Neural cell (in vitro differentiated cells): Measurements from ENCODE around the gene GALNT13. TPM values are rescaled to one million over a fixed set of nuclear protein-coding genes. Genes with fewer than 3 reads are reported as not detected.

Experiments used
- H2AFZ ChIP-seq: fragments of 200-600, 300-800 bp; sonication (generic), shearing (Covaris generic); 2 replicates; pipeline ENCODE4 v1.6.0; 2014; ENCODE audit warnings: low read depth, mild to moderate bottlenecking, antibody characterized with exemption, low read length, moderate library complexity
- H3F3A ChIP-seq: fragments of 200-600 bp; shearing (Covaris generic); 2 replicates; pipeline ENCODE4 v1.6.1; 2016; ENCODE audit warnings: mild to moderate bottlenecking, moderate library complexity, mixed read lengths, antibody characterized with exemption, low read length; ENCODE audit not compliant: insufficient read depth, poor library complexity, severe bottlenecking
- H3K27ac ChIP-seq: fragments of 200-600, 300-800 bp; sonication (generic), shearing (Covaris generic); 2 replicates; pipeline ENCODE4 v1.5.1; 2014; ENCODE audit warnings: mild to moderate bottlenecking, low read length, moderate library complexity
- H3K27me3 ChIP-seq: fragments of 300-800, 200-600 bp; sonication (generic), shearing (Covaris generic); 2 replicates; pipeline ENCODE4 v1.6.0; 2014; ENCODE audit warnings: mild to moderate bottlenecking, low read depth, low read length, moderate library complexity; ENCODE audit not compliant: insufficient read depth
- H3K36me3 ChIP-seq: fragments of 300-800, 200-600 bp; sonication (generic), shearing (Covaris generic); 2 replicates; pipeline ENCODE4 v1.5.1; 2014; ENCODE audit warnings: mild to moderate bottlenecking, antibody characterized with exemption, low read length, moderate library complexity; ENCODE audit not compliant: insufficient read depth
- H3K4me2 ChIP-seq: fragments of 300-800, 200-600 bp; sonication (generic), shearing (Covaris generic); 2 replicates; pipeline ENCODE4 v1.6.0; 2014; ENCODE audit warnings: mild to moderate bottlenecking, low read length
- H3K4me3 ChIP-seq: fragments of 300-800, 200-600 bp; sonication (generic), shearing (Covaris generic); 2 replicates; pipeline ENCODE4 v1.5.1; 2014; ENCODE audit warnings: mild to moderate bottlenecking, low read length, moderate library complexity
- H3K79me2 ChIP-seq: fragments of 200-600 bp; shearing (Covaris generic); replicated peaks from 2 replicates; pipeline ENCODE4 v1.6.0; 2014; ENCODE audit warnings: mild to moderate bottlenecking, low read length, moderate library complexity; ENCODE audit not compliant: insufficient read depth
- H3K9ac ChIP-seq: fragments of 300-800, 200-600 bp; sonication (generic), shearing (Covaris generic); 2 replicates; pipeline ENCODE4 v1.6.1; 2016; ENCODE audit warnings: mild to moderate bottlenecking, low read length, mixed read lengths
- H3K9me2 ChIP-seq: fragments of 200-600 bp; shearing (Covaris generic); 2 replicates; pipeline ENCODE4 v1.6.1; 2016; ENCODE audit warnings: mild to moderate bottlenecking, low read length, mixed read lengths; ENCODE audit not compliant: insufficient read depth
- H3K9me3 ChIP-seq: fragments of 200-600, 300-800 bp; sonication (generic), shearing (Covaris generic); 2 replicates; pipeline ENCODE4 v1.6.1; 2016; ENCODE audit warnings: mild to moderate bottlenecking, mixed run types, low read length, moderate library complexity, mixed read lengths
- H4K20me1 ChIP-seq: fragments of 200-600 bp; shearing (Covaris generic); 2 replicates; pipeline ENCODE4 v1.6.1; 2016; ENCODE audit warnings: mild to moderate bottlenecking, mixed run types; ENCODE audit not compliant: insufficient read depth
- CTCF ChIP-seq: fragments of 450-650 bp; IDR thresholded peaks from 2 replicates; pipeline ENCODE4 v1.5.1; 2014; ENCODE audit warnings: antibody characterized with exemption, mild to moderate bottlenecking, moderate library complexity; ENCODE audit not compliant: poor library complexity, severe bottlenecking
- EP300 ChIP-seq: fragments of 450-650 bp; conservative IDR thresholded peaks from 2 replicates; pipeline ENCODE4 v1.6.1; 2014; ENCODE audit warnings: antibody characterized with exemption, mild to moderate bottlenecking, moderate library complexity; ENCODE audit not compliant: poor library complexity, severe bottlenecking
- EZH2 ChIP-seq: fragments of 200-600, 300-800 bp; shearing (Covaris generic), sonication (generic); IDR thresholded peaks from 2 replicates; pipeline ENCODE4 v1.6.1; 2014; ENCODE audit warnings: antibody characterized with exemption, low read length, borderline replicate concordance, mild to moderate bottlenecking; ENCODE audit not compliant: insufficient read depth, poor library complexity, severe bottlenecking
- MXI1 ChIP-seq: fragments of 450-650 bp; conservative IDR thresholded peaks from 2 replicates; pipeline ENCODE4 v1.6.1; 2014; ENCODE audit warnings: antibody characterized with exemption, mild to moderate bottlenecking; ENCODE audit not compliant: poor library complexity, severe bottlenecking
- POLR2AphosphoS5 ChIP-seq: IDR thresholded peaks from 2 replicates; pipeline ENCODE4 v1.6.1; 2012
- RAD21 ChIP-seq: fragments of 450-650 bp; conservative IDR thresholded peaks from 2 replicates; pipeline ENCODE4 v1.6.1; 2014; ENCODE audit warnings: antibody characterized with exemption, mild to moderate bottlenecking, moderate library complexity
- REST ChIP-seq: IDR thresholded peaks from 2 replicates; pipeline ENCODE4 v1.6.1; 2012; ENCODE audit warnings: borderline replicate concordance
- SMC3 ChIP-seq: fragments of 450-650 bp; conservative IDR thresholded peaks from 2 replicates; pipeline ENCODE4 v1.6.1; 2014; ENCODE audit warnings: antibody characterized with exemption, mild to moderate bottlenecking, moderate library complexity; ENCODE audit not compliant: poor library complexity
- TAF1 ChIP-seq: IDR thresholded peaks from 2 replicates; pipeline ENCODE4 v1.6.1; 2012; ENCODE audit warnings: low read depth
- polyA plus RNA-seq: library from polyadenylated mRNA; depleted of rRNA; stranded (reverse); fragments of >200 nt; gene quantifications from 2 replicates; pipeline ENCODE4 v1.2.3, GENCODE V29; 2014

GALNT13 gene
- polyA plus RNA-seq, 1 donor from 2014 or later: 12.4 TPM

- H3K79me2 ChIP-seq: no peaks in the 10 kb centered on the region
- H3K36me3 ChIP-seq: no peaks in the 10 kb centered on the region
- no peaks in the 10 kb centered on the region for H3K9me3 ChIP-seq
- no peak overlapping the region for H3K9ac ChIP-seq
- no peak for TF ChIP-seq SMC3
- TF ChIP-seq POLR2AphosphoS5: no peak
- no peak for TF ChIP-seq EZH2
- no peak for TF ChIP-seq MXI1
- TF ChIP-seq CTCF: no peak
- TF ChIP-seq EP300: no peak
- TF ChIP-seq TAF1: no peak
- no peaks in the 10 kb centered on the region for H3F3A ChIP-seq
- no peak overlapping the region for H3K27ac ChIP-seq
- no peak overlapping the region for H2AFZ ChIP-seq
- H4K20me1 ChIP-seq: no peaks in the 10 kb centered on the region
- H3K9me2 ChIP-seq: no peaks in the 10 kb centered on the region
- no peak overlapping the region for H3K4me2 ChIP-seq
- no peaks in the 10 kb centered on the region for H3K27me3 ChIP-seq
- no peak overlapping the region for H3K4me3 ChIP-seq
Measured at GRCh38 chr2:154289870-154290269, 418.1 kb downstream of the GALNT13 start.

GRCh38 chr2:154291511-154291910 lies 419.8 kb downstream of the GALNT13 start:
- Histone ChIP-seq H3K9me3 (no peaks in the 10 kb centered on the region), H3K79me2 (no peaks in the 10 kb centered on the region), H3K27ac (no peak overlapping the region), H4K20me1 (no peaks in the 10 kb centered on the region), H3K9me2 (no peaks in the 10 kb centered on the region), H3K27me3 (no peaks in the 10 kb centered on the region), H3K4me3 (no peak overlapping the region), H3K9ac (no peak overlapping the region), H3F3A (no peaks in the 10 kb centered on the region), H3K36me3 (no peaks in the 10 kb centered on the region), H2AFZ (no peak overlapping the region), H3K4me2 (no peak overlapping the region)
- no peak for TF ChIP-seq EP300
- TF ChIP-seq EZH2: no peak
- no peak for TF ChIP-seq POLR2AphosphoS5
- no peak for TF ChIP-seq RAD21
- no peak for TF ChIP-seq CTCF
- TF ChIP-seq MXI1: no peak
- TF ChIP-seq REST: no peak
- TF ChIP-seq TAF1: no peak
- TF ChIP-seq SMC3: no peak
